C4-2B (cell line): ENCODE data around the gene RESP18.

Experiments
- H3K27ac ChIP-seq: fragments of 450-650 bp; 2 replicates; pipeline ENCODE4 v1.5.1; 2017
- CTCF ChIP-seq: fragments of 450-650 bp; conservative IDR thresholded peaks from 2 replicates; pipeline ENCODE4 v1.5.1; 2017; ENCODE audit warnings: mild to moderate bottlenecking
- ZFX ChIP-seq: fragments of 450-650 bp; IDR thresholded peaks from 2 replicates; pipeline ENCODE4 v1.6.1; 2017

Gene RESP18

GRCh38 chr2:219350710-219351221, 18.2 kb upstream of the RESP18 start:
- no peak overlapping the region for H3K27ac ChIP-seq
- TF ChIP-seq ZFX (no peak), CTCF (no peak)

- no peak overlapping the region for H3K27ac ChIP-seq
- no peak for TF ChIP-seq ZFX
- no peak for TF ChIP-seq CTCF
Measured at GRCh38 chr2:219350215-219350614, 17.7 kb upstream of the RESP18 start.

GRCh38 chr2:219344751-219345430, 12.3 kb upstream of the RESP18 start:
- TF ChIP-seq ZFX (no peak), CTCF (no peak)
- no peak overlapping the region for H3K27ac ChIP-seq

DNA sequence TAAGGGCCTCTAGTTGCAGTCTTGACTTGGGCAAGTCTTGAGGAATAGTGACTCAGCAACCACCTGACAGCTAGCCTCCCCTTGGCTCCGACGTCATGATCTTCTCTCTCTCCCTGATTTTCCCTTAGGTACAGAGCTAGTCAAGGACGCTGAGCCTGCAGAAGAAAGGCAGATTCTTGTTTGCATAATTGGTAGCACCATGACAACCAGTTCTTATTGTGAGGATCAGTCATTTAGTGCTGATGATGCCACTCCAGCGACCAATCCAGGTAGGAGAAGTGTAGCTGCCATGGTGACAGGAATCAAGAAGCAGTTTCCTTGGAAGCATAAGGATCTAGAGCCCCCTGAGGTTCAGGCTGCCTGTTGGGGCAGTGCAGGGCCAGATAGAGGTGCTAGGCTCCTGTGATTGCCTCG, 2.8 kb upstream of the RESP18 start:
- TF ChIP-seq CTCF (no peak), ZFX (no peak)

GRCh38 chr2:219334076-219334475, 1.5 kb upstream of the RESP18 start:
- H3K27ac ChIP-seq = no peak overlapping the region
- no peak for TF ChIP-seq CTCF
- TF ChIP-seq ZFX = no peak

More for the DNA sequence above, 2.8 kb upstream of the RESP18 start:
- H3K27ac ChIP-seq = no peak overlapping the region

DNA sequence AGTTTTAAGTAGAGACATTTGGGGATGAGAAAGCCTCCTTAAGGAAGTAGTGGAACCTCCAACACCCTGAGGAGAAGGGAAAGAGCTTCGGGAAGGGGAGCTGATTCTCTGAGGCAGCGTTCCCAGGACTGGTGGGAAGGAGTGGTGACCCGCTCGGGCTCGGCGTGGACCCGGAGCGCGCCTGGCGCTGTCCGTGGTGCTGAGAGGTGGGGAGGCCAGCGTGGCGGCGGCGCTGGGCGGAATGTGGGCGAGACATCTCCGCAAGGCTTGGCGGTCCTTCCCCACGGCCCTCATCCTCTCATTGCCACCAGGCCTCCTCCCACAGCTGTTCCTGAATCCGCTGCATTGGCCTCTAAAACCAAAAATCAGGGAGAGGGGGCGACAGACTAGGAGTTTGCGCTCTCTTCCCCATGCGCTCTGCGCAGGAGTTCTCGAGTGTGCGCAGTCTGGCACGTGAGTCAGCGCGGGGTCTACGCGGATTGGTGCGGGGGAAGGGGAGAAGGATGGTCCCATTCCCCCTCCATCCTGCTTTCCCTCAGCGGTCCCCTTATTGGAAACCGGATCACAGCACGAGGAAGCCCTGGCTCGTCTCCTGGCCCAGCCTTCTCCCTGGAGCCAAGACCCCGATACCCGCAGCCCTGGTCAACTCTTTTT, 857 bp downstream of the RESP18 start:
- no peak overlapping the region for H3K27ac ChIP-seq
- no peak for TF ChIP-seq CTCF
- no peak for TF ChIP-seq ZFX

DNA sequence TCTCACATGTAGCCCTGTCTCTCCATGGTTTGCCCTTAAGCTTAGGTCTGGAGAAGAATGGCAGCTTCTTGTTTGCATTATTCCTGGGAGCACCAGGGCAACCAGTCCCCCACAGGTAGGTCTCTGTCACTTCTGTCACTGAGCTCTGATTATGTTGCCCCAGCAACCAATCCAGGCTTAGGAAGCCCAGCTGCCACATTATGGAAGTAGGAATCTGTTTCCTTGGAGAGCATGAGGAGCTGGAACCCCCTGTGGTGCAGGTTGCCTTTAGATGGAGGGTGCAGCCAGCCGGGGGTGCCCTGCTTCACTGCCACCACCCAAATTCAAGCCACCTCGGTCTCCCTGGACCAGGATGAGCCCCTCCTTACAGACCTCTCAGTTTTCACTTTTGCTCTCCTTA, 4.8 kb downstream of the RESP18 start:
- TF ChIP-seq ZFX (no peak), CTCF (no peak)
- no peak overlapping the region for H3K27ac ChIP-seq
